Astrocyte (in vitro differentiated cells and primary cell): ENCODE results near the gene AIDA. TPM values are rescaled to one million over a fixed set of nuclear protein-coding genes. Genes with fewer than 3 reads are reported as not detected.

Experiments used
- DNase-seq: peaks from one replicate; pipeline ENCODE4 v3.0.0-alpha.2; 2010; ENCODE audit warnings: low read depth
- FAIRE-seq: peaks from 2 replicates; lab custom pipeline; 2011; peaks lifted over from hg19 to GRCh38; lab: Jason Lieb, UNC
- H2AFZ ChIP-seq: 2 replicates; pipeline ENCODE4 v1.6.0; 2012; ENCODE audit warnings: low read depth, low read length, inconsistent platforms
- H3K27ac ChIP-seq: 2 replicates; pipeline ENCODE4 v1.5.1; 2011; ENCODE audit warnings: low read depth, low read length, inconsistent platforms
- H3K27me3 ChIP-seq: 2 replicates; pipeline ENCODE4 v1.6.0; 2011; ENCODE audit warnings: low read length, inconsistent platforms; ENCODE audit not compliant: insufficient read depth
- H3K36me3 ChIP-seq: 2 replicates; pipeline ENCODE4 v1.5.1; 2011; ENCODE audit warnings: low read length, inconsistent platforms; ENCODE audit not compliant: insufficient read depth
- H3K4me1 ChIP-seq: 2 replicates; pipeline ENCODE4 v1.5.1; 2011; ENCODE audit warnings: low read length, inconsistent platforms; ENCODE audit not compliant: insufficient read depth
- H3K4me2 ChIP-seq: 2 replicates; pipeline ENCODE4 v1.6.0; 2012; ENCODE audit warnings: low read length, inconsistent platforms
- H3K4me3 ChIP-seq: 2 replicates; pipeline ENCODE4 v1.5.1; 2011; ENCODE audit warnings: low read depth, mild to moderate bottlenecking, low read length, inconsistent platforms; ENCODE audit not compliant: insufficient read depth
- H3K79me2 ChIP-seq: 2 replicates; pipeline ENCODE4 v1.6.0; 2012; ENCODE audit warnings: mild to moderate bottlenecking, low read length, inconsistent platforms; ENCODE audit not compliant: insufficient read depth
- H3K9ac ChIP-seq: 2 replicates; pipeline ENCODE4 v1.6.0; 2012; ENCODE audit warnings: mild to moderate bottlenecking, low read length, inconsistent platforms
- H3K9me3 ChIP-seq: 2 replicates; pipeline ENCODE4 v1.5.1; 2012; ENCODE audit warnings: low read depth, mild to moderate bottlenecking, low read length, inconsistent platforms; ENCODE audit not compliant: insufficient read depth
- H4K20me1 ChIP-seq: 2 replicates; pipeline ENCODE4 v1.6.0; 2012; ENCODE audit warnings: low read length, inconsistent platforms; ENCODE audit not compliant: insufficient read depth
- H3K27ac Mint-ChIP-seq: one replicate; pipeline ENCODE4 v1.8.0; 2021; ENCODE audit warnings: mild to moderate bottlenecking, mixed read lengths; ENCODE audit not compliant: unreplicated experiment
- H3K27me3 Mint-ChIP-seq: one replicate; pipeline ENCODE4 v1.8.0; 2021; ENCODE audit warnings: low read depth, mixed read lengths; ENCODE audit not compliant: unreplicated experiment
- H3K36me3 Mint-ChIP-seq: one replicate; pipeline ENCODE4 v1.8.0; 2021; ENCODE audit warnings: low read depth, mixed read lengths; ENCODE audit not compliant: unreplicated experiment
- H3K4me1 Mint-ChIP-seq: one replicate; pipeline ENCODE4 v1.8.0; 2021; ENCODE audit warnings: low read depth, mixed read lengths; ENCODE audit not compliant: unreplicated experiment
- H3K4me3 Mint-ChIP-seq: one replicate; pipeline ENCODE4 v1.8.0; 2021; ENCODE audit warnings: mild to moderate bottlenecking, moderate library complexity, mixed read lengths; ENCODE audit not compliant: unreplicated experiment
- H3K9me3 Mint-ChIP-seq: one replicate; pipeline ENCODE4 v1.8.0; 2021; ENCODE audit warnings: mild to moderate bottlenecking, mixed read lengths; ENCODE audit not compliant: unreplicated experiment
- CTCF ChIP-seq: IDR thresholded peaks from 2 replicates; pipeline ENCODE4 v1.5.1; 2011; ENCODE audit warnings: low read depth, mild to moderate bottlenecking, inconsistent platforms, low read length, moderate library complexity; ENCODE audit not compliant: insufficient read depth
- EZH2 ChIP-seq: IDR thresholded peaks from 2 replicates; pipeline ENCODE4 v1.6.1; 2012; ENCODE audit warnings: mild to moderate bottlenecking, low read length, inconsistent platforms; ENCODE audit not compliant: insufficient read depth
- total RNA-seq: library from RNA; stranded (reverse); gene quantifications from 2 replicates; pipeline ENCODE4 v1.2.1, GENCODE V29; 2021

Gene AIDA
- total RNA-seq, 1 donor from 2014 or later, result 86.2 TPM

- H3K9ac ChIP-seq, result no peak overlapping the region
- H3K36me3 Mint-ChIP-seq, result peaks cover 15% of the 10 kb centered on the region
- H2AFZ ChIP-seq, result no peak overlapping the region
- H3K27me3 Mint-ChIP-seq, result no peaks in the 10 kb centered on the region
- no peak overlapping the region for H3K27ac Mint-ChIP-seq
- H3K79me2 ChIP-seq, result peaks cover 30% of the 10 kb centered on the region
- no peak overlapping the region for H3K4me3 ChIP-seq
- H3K4me3 Mint-ChIP-seq, result no peak overlapping the region
- peaks cover 3% of the 10 kb centered on the region for H3K4me1 ChIP-seq
- no peaks in the 10 kb centered on the region for H3K9me3 Mint-ChIP-seq
- no peaks in the 10 kb centered on the region for H3K27me3 ChIP-seq
- TF ChIP-seq EZH2, result no peak
- TF ChIP-seq CTCF, result no peak
- H4K20me1 ChIP-seq, result peaks cover 11% of the 10 kb centered on the region
- no peaks in the 10 kb centered on the region for H3K9me3 ChIP-seq
- no peak for DNase-seq
- H3K27ac ChIP-seq, result no peak overlapping the region
- no peak overlapping the region for H3K4me2 ChIP-seq
- peaks cover 30% of the 10 kb centered on the region for H3K36me3 ChIP-seq
- no peak for FAIRE-seq
- peaks cover 7% of the 10 kb centered on the region for H3K4me1 Mint-ChIP-seq
Observed at GRCh38 chr1:222623458-222623857, 88.8 kb downstream of the AIDA start.

GRCh38 chr1:222622765-222623164 is 89.5 kb downstream of the AIDA start:
- Histone ChIP-seq H3K27me3 (no peaks in the 10 kb centered on the region), H4K20me1 (peaks cover 11% of the 10 kb centered on the region), H3K4me3 (no peak overlapping the region), H3K9ac (no peak overlapping the region), H3K4me2 (no peak overlapping the region), H3K36me3 (peaks cover 23% of the 10 kb centered on the region), H3K79me2 (peaks cover 35% of the 10 kb centered on the region), H3K9me3 (no peaks in the 10 kb centered on the region), H3K27ac (no peak overlapping the region), H3K4me1 (peaks cover 3% of the 10 kb centered on the region), H2AFZ (no peak overlapping the region)
- Mint-ChIP-seq H3K4me3 (no peak overlapping the region), H3K27me3 (no peaks in the 10 kb centered on the region), H3K4me1 (peaks cover 7% of the 10 kb centered on the region), H3K36me3 (peaks cover 10% of the 10 kb centered on the region), H3K27ac (no peak overlapping the region), H3K9me3 (no peaks in the 10 kb centered on the region)
- DNase-seq (no peak), FAIRE-seq (no peak)
- no peak for TF ChIP-seq EZH2
- no peak for TF ChIP-seq CTCF

- H4K20me1 ChIP-seq, result peaks cover 11% of the 10 kb centered on the region
- peaks cover 35% of the 10 kb centered on the region for H3K79me2 ChIP-seq
- H3K36me3 ChIP-seq, result peaks cover 8% of the 10 kb centered on the region
- Mint-ChIP-seq H3K4me1 (peaks cover 3% of the 10 kb centered on the region), H3K27ac (no peak overlapping the region), H3K36me3 (peaks cover 2% of the 10 kb centered on the region), H3K27me3 (no peaks in the 10 kb centered on the region), H3K9me3 (peaks cover 2% of the 10 kb centered on the region), H3K4me3 (no peak overlapping the region)
- no peak for TF ChIP-seq EZH2
- no peak for TF ChIP-seq CTCF
- H3K4me3 ChIP-seq, result no peak overlapping the region
- H3K27ac ChIP-seq, result no peak overlapping the region
- no peak overlapping the region for H3K4me2 ChIP-seq
- DNase-seq, result no peak
- no peak overlapping the region for H2AFZ ChIP-seq
- no peak for FAIRE-seq
- no peak overlapping the region for H3K9ac ChIP-seq
- no peaks in the 10 kb centered on the region for H3K9me3 ChIP-seq
- no peaks in the 10 kb centered on the region for H3K27me3 ChIP-seq
- peaks cover 8% of the 10 kb centered on the region for H3K4me1 ChIP-seq
Observed at GRCh38 chr1:222620566-222620965, 91.7 kb downstream of the AIDA start.
